ENCODE measurements around the gene TRIM65. TPM values are rescaled to one million over a fixed set of nuclear protein-coding genes. Genes with fewer than 3 reads are reported as not detected.

TRIM65 gene
- total and polyA plus RNA-seq, 2 of the 13 experiments (the other 11 are each of a cell fraction or from before 2014, with no cell fraction given), result 10.3 to 22.4 TPM

DNA sequence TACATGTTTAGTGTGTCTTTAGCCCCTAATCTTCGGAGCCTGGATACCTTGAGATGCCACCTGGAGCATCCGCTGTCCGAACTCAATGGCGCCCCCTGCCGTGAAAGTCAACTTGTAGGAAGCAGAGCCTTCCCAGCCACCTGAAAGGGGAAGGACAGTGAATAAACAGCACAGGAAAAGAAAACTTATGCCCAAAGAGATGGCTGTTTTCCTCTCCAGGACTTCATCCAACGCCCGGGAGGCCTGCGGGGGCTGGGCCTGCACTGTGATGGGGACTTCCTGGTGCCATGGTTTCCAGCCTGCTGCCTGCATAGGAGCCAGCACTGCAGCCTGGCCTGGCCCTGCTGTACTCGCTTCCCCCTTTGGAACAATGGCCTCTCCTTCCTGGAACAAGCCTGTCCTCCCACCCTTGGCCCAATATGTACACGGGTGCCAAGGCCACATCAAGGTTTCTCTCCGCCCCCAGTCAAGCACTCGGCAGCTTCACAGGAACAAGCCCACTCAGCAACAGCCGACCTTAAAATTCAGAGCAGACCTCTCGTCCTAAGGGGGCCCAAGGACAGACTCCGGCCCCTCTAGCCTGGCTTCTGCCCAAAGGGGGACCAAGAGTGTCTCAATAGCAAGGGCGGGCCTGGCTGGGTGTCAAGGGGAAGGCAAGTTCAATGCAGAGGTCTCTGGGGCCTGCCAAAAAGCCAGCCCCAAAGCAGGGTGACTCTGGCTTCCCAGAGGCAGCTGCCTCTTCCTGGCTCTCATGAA lies 48.0 kb downstream of the TRIM65 start (continued):
- TF ChIP-seq, protein P1, sequence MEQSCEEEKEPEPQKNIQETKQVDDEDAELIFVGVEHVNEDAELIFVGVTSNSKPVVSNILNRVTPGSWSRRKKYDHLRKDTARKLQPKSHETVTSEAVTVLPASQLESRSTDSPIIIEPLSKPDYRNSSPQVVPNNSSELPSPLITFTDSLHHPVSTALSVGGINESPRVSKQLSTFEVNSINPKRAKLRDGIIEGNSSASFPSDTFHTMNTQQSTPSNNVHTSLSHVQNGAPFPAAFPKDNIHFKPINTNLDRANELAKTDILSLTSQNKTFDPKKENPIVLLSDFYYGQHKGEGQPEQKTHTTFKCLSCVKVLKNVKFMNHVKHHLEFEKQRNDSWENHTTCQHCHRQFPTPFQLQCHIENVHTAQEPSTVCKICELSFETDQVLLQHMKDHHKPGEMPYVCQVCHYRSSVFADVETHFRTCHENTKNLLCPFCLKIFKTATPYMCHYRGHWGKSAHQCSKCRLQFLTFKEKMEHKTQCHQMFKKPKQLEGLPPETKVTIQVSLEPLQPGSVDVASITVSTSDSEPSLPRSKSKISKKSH (CRISPR knock-in tag; IDR thresholded peaks at IDR 0.05; ENCODE audit: borderline replicate concordance), result peak; percentile 56
- TF ChIP-seq TP53 (CRISPR knock-in tag; conservative IDR thresholded peaks at IDR 0.05), result no peak
- TF ChIP-seq FOXA3 (CRISPR knock-in tag; IDR thresholded peaks at IDR 0.05), result peak; percentile 57
- TF ChIP-seq POGZ (CRISPR knock-in tag; IDR thresholded peaks at IDR 0.05), result peak; percentile 56; the same call in 1 of the 2 replicates
- no peak for TF ChIP-seq ZNF569 (CRISPR knock-in tag; IDR thresholded peaks at IDR 0.05; ENCODE audit: borderline replicate concordance)
- TF ChIP-seq, protein P2, sequence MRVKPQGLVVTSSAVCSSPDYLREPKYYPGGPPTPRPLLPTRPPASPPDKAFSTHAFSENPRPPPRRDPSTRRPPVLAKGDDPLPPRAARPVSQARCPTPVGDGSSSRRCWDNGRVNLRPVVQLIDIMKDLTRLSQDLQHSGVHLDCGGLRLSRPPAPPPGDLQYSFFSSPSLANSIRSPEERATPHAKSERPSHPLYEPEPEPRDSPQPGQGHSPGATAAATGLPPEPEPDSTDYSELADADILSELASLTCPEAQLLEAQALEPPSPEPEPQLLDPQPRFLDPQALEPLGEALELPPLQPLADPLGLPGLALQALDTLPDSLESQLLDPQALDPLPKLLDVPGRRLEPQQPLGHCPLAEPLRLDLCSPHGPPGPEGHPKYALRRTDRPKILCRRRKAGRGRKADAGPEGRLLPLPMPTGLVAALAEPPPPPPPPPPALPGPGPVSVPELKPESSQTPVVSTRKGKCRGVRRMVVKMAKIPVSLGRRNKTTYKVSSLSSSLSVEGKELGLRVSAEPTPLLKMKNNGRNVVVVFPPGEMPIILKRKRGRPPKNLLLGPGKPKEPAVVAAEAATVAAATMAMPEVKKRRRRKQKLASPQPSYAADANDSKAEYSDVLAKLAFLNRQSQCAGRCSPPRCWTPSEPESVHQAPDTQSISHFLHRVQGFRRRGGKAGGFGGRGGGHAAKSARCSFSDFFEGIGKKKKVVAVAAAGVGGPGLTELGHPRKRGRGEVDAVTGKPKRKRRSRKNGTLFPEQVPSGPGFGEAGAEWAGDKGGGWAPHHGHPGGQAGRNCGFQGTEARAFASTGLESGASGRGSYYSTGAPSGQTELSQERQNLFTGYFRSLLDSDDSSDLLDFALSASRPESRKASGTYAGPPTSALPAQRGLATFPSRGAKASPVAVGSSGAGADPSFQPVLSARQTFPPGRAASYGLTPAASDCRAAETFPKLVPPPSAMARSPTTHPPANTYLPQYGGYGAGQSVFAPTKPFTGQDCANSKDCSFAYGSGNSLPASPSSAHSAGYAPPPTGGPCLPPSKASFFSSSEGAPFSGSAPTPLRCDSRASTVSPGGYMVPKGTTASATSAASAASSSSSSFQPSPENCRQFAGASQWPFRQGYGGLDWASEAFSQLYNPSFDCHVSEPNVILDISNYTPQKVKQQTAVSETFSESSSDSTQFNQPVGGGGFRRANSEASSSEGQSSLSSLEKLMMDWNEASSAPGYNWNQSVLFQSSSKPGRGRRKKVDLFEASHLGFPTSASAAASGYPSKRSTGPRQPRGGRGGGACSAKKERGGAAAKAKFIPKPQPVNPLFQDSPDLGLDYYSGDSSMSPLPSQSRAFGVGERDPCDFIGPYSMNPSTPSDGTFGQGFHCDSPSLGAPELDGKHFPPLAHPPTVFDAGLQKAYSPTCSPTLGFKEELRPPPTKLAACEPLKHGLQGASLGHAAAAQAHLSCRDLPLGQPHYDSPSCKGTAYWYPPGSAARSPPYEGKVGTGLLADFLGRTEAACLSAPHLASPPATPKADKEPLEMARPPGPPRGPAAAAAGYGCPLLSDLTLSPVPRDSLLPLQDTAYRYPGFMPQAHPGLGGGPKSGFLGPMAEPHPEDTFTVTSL (CRISPR knock-in tag; IDR thresholded peaks at IDR 0.05; ENCODE audit: borderline replicate concordance), result peak; percentile 62
- TF ChIP-seq ZEB1 (IDR thresholded peaks at IDR 0.05; ENCODE audit: insufficient replicate concordance, low read depth), result peak; percentile 20

All from HepG2 (cell line).